A549 (cell line): ENCODE results near the gene ABCB11. TPM values are rescaled to one million over a fixed set of nuclear protein-coding genes. Genes with fewer than 3 reads are reported as not detected.

ENCODE experiments used
- ATAC-seq, 2 experiments: fragments of 200-7000 bp in 1 of 2; fragments of >200 bp in 1 of 2; cut with Nextera tagmentation in 1 of 2; cut with Tn5 transposase in 1 of 2; 3 replicates each; pipeline versions ENCODE4 v1.8.0 to v1.9.1; 2018 to 2020; ENCODE audit warnings: mild to moderate bottlenecking in 1 of 2, moderate library complexity in 1 of 2
- CTCF ChIA-PET: fragments of 300-600 bp; sonication (Branson Sonifier 250); formaldehyde crosslinking; extraction: SDS; loops from one replicate; lab custom pipeline; 2021; ENCODE audit warnings: antibody characterized with exemption, inconsistent platforms; lab: Yijun Ruan, JAX
- POLR2A ChIA-PET: fragments of 350-600 bp; formaldehyde crosslinking; extraction: SDS; loops from one replicate; lab custom pipeline; 2021; ENCODE audit warnings: antibody characterized with exemption, inconsistent platforms; lab: Yijun Ruan, JAX
- DNase-seq, 2 experiments: peaks; one replicate each; pipeline versions ENCODE4 v3.0.0 to v3.0.0-alpha.2; 2011 to 2016; ENCODE audit warnings: low read depth in 1 of 2, low spot score in 1 of 2
- FAIRE-seq: peaks from 2 replicates; lab custom pipeline; 2011; peaks lifted over from hg19 to GRCh38; lab: Jason Lieb, UNC
- H3K27ac ChIP-seq, 2 experiments: fragments of >200 bp; sonication (Bioruptor Twin); formaldehyde crosslinking; 3 replicates each; pipeline ENCODE4 v1.5.1; 2016 to 2017
- H3K4me1 ChIP-seq: fragments of >200 bp; sonication (Bioruptor Twin); formaldehyde crosslinking; 3 replicates; pipeline ENCODE4 v1.6.1; 2016
- H3K4me2 ChIP-seq: fragments of >200 bp; sonication (Bioruptor Twin); formaldehyde crosslinking; 3 replicates; pipeline ENCODE4 v1.6.1; 2016
- H3K4me3 ChIP-seq: fragments of >200 bp; sonication (Bioruptor Twin); formaldehyde crosslinking; 3 replicates; pipeline ENCODE4 v1.5.1; 2016
- H3K9me3 ChIP-seq: fragments of >200 bp; sonication (Bioruptor Twin); formaldehyde crosslinking; 3 replicates; pipeline ENCODE4 v1.6.1; 2016
- BHLHE40 ChIP-seq: IDR thresholded peaks from 2 replicates; pipeline ENCODE4 v1.6.1; 2012; ENCODE audit warnings: low read depth, low read length, inconsistent platforms
- CEBPB ChIP-seq, 2 experiments: fragments of >200 bp in 1 of 2; sonication (Bioruptor Twin) in 1 of 2; formaldehyde crosslinking in 1 of 2; IDR thresholded peaks; 2 replicates each; pipeline ENCODE4 v1.6.1; 2012 to 2016
- CHD4 ChIP-seq: fragments of 200-600 bp; sonication (generic); IDR thresholded peaks from 2 replicates; pipeline ENCODE4 v1.6.1; 2016; ENCODE audit warnings: antibody characterized with exemption, mild to moderate bottlenecking, borderline replicate concordance
- EHMT2 ChIP-seq: fragments of 200-600 bp; sonication (generic); IDR thresholded peaks from 2 replicates; pipeline ENCODE4 v1.6.1; 2016; ENCODE audit warnings: antibody characterized with exemption, low read depth, mild to moderate bottlenecking, moderate library complexity
- EP300 ChIP-seq, 2 experiments: fragments of >200 bp; sonication (Bioruptor Twin); formaldehyde crosslinking; IDR thresholded peaks; 2 replicates in 1 of 2; 3 replicates in 1 of 2; pipeline ENCODE4 v1.6.1; 2016 to 2017
- ESRRA ChIP-seq: fragments of 150-350 bp; IDR thresholded peaks from 2 replicates; pipeline ENCODE4 v1.6.1; 2014; ENCODE audit warnings: mild to moderate bottlenecking, low read length, borderline replicate concordance
- FOSB ChIP-seq: fragments of 250-450 bp; sonication (Bioruptor Pico); IDR thresholded peaks from 2 replicates; pipeline ENCODE4 v1.5.0; 2020; ENCODE audit warnings: mild to moderate bottlenecking, moderate library complexity
- FOSL2 ChIP-seq, 2 experiments: fragments of 450-650 bp in 1 of 2; fragments of >200 bp in 1 of 2; sonication (Bioruptor Twin) in 1 of 2; formaldehyde crosslinking; IDR thresholded peaks; 2 replicates each; pipeline versions ENCODE4 v1.5.0 to v1.6.1; 2016 to 2020; ENCODE audit warnings: mild to moderate bottlenecking in 1 of 2, moderate library complexity in 1 of 2
- HDAC2 ChIP-seq: fragments of 200-600 bp; sonication (generic); IDR thresholded peaks from 2 replicates; pipeline ENCODE4 v1.6.1; 2016
- HES2 ChIP-seq: fragments of >200 bp; sonication (Bioruptor Twin); formaldehyde crosslinking; IDR thresholded peaks from 2 replicates; pipeline ENCODE4 v1.6.1; 2016
- HOXA7 ChIP-seq: fragments of 250-450 bp; sonication (Bioruptor Pico); IDR thresholded peaks from 2 replicates; pipeline ENCODE4 v1.5.0; 2020; ENCODE audit warnings: mild to moderate bottlenecking, moderate library complexity
- JUNB ChIP-seq: fragments of >200 bp; sonication (Bioruptor Twin); formaldehyde crosslinking; IDR thresholded peaks from 2 replicates; pipeline ENCODE4 v1.6.1; 2016
- KDM1A ChIP-seq: fragments of 200-600 bp; sonication (generic); IDR thresholded peaks from 2 replicates; pipeline ENCODE4 v1.6.1; 2016; ENCODE audit warnings: low read depth, mild to moderate bottlenecking
- KDM5A ChIP-seq: fragments of 200-600 bp; sonication (generic); IDR thresholded peaks from 2 replicates; pipeline ENCODE4 v1.6.1; 2016; ENCODE audit warnings: antibody characterized with exemption, mild to moderate bottlenecking
- PBX3 ChIP-seq: IDR thresholded peaks from 2 replicates; pipeline ENCODE4 v1.6.1; 2012
- RAD21 ChIP-seq, 2 experiments: fragments of >200 bp in 1 of 2; sonication (Bioruptor Twin) in 1 of 2; formaldehyde crosslinking in 1 of 2; IDR thresholded peaks in 1 of 2; conservative IDR thresholded peaks in 1 of 2; 2 replicates in 1 of 2; 3 replicates in 1 of 2; pipeline ENCODE4 v1.6.1; 2012 to 2018; ENCODE audit warnings: inconsistent platforms in 1 of 2
- RCOR1 ChIP-seq: fragments of 150-350 bp; IDR thresholded peaks from 2 replicates; pipeline ENCODE4 v1.6.1; 2014; ENCODE audit warnings: antibody characterized with exemption, low read length, low read depth
- RNF2 ChIP-seq: fragments of 200-600 bp; sonication (generic); IDR thresholded peaks from 2 replicates; pipeline ENCODE4 v1.6.1; 2016; ENCODE audit warnings: low read depth, mild to moderate bottlenecking, antibody characterized with exemption, moderate library complexity, borderline replicate concordance
- WGBS: methylation state at CpG from one replicate; pipeline ENCODE4 v1.1.6; 2017; ENCODE audit errors: missing lambda C conversion rate; 5-methylcytosine and 5-hydroxymethylcytosine counted together
- polyA plus RNA-seq, 4 experiments: library from polyadenylated mRNA; depleted of rRNA in 3 of 4; stranded (reverse); fragments of >200 nt; fragmentation: RNase III in 1 of 4; extraction: RNeasy Plus Mini Kit Qiagen cat#74134 plus additional on column Dnase treatment in 1 of 4; gene quantifications; 2 replicates in 3 of 4; 3 replicates in 1 of 4; pipeline ENCODE4 v1.2.3, GENCODE V29; 2011 to 2017
- TF ChIP-seq, protein P1 (sequence below): fragments of >200 bp; sonication (Bioruptor Twin); formaldehyde crosslinking; IDR thresholded peaks from 3 replicates; pipeline ENCODE4 v1.6.1; 2016
- TF ChIP-seq, protein P2 (sequence below): IDR thresholded peaks from 2 replicates; pipeline ENCODE4 v1.6.1; 2012

ABCB11 gene
- polyA plus RNA-seq, 2 of the 4 experiments (the other 2 are of a cell fraction) = not detected

- Histone ChIP-seq H3K4me1 (peaks cover 28% of the 10 kb centered on the region), H3K4me2 (peak overlapping the region; percentile 56), H3K9me3 (no peaks in the 10 kb centered on the region), H3K4me3 (no peak overlapping the region), H3K27ac (peak overlapping the region; percentile 35 to 58; a peak in 4 of 6 replicates)
- no peak for FAIRE-seq
- ChIA-PET CTCF (no interaction called here), POLR2A (no interaction called here)
- 69% methylated on average over 2 of the region's 2 CpGs for WGBS
- no peak for DNase-seq
- TF ChIP-seq KDM5A (no peak), EHMT2 (no peak), ESRRA (no peak), CEBPB (IDR thresholded peaks at IDR 0.05) (no peak), FOSL2 (IDR thresholded peaks at IDR 0.05) (no peak), FOSL2 (CRISPR knock-in tag; IDR thresholded peaks at IDR 0.05) (no peak), EP300 (IDR thresholded peaks at IDR 0.05) (no peak), RAD21 (conservative IDR thresholded peaks at IDR 0.05 in 1 of 2, IDR thresholded peaks at IDR 0.05 in 1 of 2) (no peak), BHLHE40 (no peak), RNF2 (no peak), KDM1A (no peak), RCOR1 (no peak), PBX3 (no peak), CHD4 (no peak), FOSB (CRISPR knock-in tag) (no peak), HDAC2 (no peak)
- TF ChIP-seq, protein P1, sequence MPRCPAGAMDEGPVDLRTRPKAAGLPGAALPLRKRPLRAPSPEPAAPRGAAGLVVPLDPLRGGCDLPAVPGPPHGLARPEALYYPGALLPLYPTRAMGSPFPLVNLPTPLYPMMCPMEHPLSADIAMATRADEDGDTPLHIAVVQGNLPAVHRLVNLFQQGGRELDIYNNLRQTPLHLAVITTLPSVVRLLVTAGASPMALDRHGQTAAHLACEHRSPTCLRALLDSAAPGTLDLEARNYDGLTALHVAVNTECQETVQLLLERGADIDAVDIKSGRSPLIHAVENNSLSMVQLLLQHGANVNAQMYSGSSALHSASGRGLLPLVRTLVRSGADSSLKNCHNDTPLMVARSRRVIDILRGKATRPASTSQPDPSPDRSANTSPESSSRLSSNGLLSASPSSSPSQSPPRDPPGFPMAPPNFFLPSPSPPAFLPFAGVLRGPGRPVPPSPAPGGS = no peak
- ATAC-seq = peak in 1 of 2 experiments; percentile 18; a peak in 1 of 6 replicates
These were observed 38.7 kb upstream of the ABCB11 start for GRCh38 chr2:169069833-169070232.

DNA sequence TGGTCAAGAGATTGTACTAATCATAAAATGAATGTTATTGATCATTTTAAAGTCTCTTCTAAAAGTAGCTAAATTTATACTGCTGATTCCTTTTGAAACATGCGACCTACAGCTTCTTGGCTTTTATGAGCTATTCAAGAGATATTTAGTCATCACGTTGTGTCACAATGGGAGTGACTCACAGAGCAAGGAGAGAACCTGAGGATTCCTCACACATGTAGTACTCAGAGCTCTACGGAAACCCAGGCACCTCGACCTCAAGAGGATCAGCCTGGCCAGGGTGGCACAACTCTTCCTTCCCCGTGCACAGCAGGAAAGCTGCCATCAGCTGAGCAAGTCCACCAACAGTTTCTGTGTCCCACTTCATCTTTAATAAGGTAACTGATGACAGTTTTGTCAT, 38.2 kb upstream of the ABCB11 start, which contains the start of gene DHRS9:
Gene DHRS9 (plus strand): TSS at position 223 of the 400 bp plus-strand sequence. CDS start 12,019 bp downstream, outside the sequence.
- ATAC-seq (peak; percentile 97 to 98), DNase-seq (peak; percentile 53 to 78), FAIRE-seq (peak; percentile 70)
- H3K9me3 ChIP-seq = no peaks in the 10 kb centered on the region
- peak within 1 kb of the TSS; percentile 56 for H3K4me2 ChIP-seq
- 6% methylated on average over 5 of the region's 5 CpGs for WGBS
- CTCF ChIA-PET = no interaction called here
- H3K4me1 ChIP-seq = peaks cover 28% of the 10 kb centered on the region
- no peak within 1 kb of the TSS for H3K4me3 ChIP-seq
- peak; percentile 62 for TF ChIP-seq JUNB
- TF ChIP-seq FOSL2 (IDR thresholded peaks at IDR 0.05) = peak; percentile 86
- peak; percentile 86 for TF ChIP-seq FOSL2 (CRISPR knock-in tag; IDR thresholded peaks at IDR 0.05)
- TF ChIP-seq HOXA7 (CRISPR knock-in tag) = no peak
- TF ChIP-seq, protein P1 = no peak
- TF ChIP-seq, protein P2, sequence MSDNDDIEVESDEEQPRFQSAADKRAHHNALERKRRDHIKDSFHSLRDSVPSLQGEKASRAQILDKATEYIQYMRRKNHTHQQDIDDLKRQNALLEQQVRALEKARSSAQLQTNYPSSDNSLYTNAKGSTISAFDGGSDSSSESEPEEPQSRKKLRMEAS = peak; percentile 43; the same call in 1 of the 2 replicates
- TF ChIP-seq CEBPB (IDR thresholded peaks at IDR 0.05) = peak; percentile 68 to 75
- peak; percentile 58; the same call in 1 of the 2 replicates for TF ChIP-seq HES2
- POLR2A ChIA-PET = no interaction called here
- peak within 1 kb of the TSS; percentile 35 to 58; a peak in 5 of 6 replicates for H3K27ac ChIP-seq
